ENCODE results near the gene GAB1. TPM values are rescaled to one million over a fixed set of nuclear protein-coding genes. Genes with fewer than 3 reads are reported as not detected.

GAB1 gene
- total RNA-seq, 1 donor = 20.6 TPM

DNA sequence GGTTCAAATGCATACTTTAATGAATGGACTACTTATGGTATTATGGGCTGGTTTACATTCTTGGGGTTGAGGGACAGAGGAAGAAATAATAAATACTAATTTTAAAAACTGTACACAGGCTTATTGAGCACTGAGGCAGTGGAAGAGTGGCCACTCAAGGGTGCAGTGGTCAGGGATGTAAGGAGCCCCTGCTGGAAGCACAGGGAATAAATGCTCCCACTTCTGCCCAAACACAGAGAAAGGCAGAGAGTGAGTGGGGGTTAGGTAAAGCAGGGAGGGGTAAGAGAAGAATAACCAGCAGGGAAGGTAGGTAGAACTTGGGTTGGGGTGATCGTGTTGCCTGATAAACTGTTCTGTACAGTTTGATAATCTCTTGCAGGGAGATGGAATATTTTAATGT, 60.0 kb downstream of the GAB1 start:
- Histone ChIP-seq H3K36me3 (ENCODE audit: insufficient read depth, low read length) (no peaks in the 10 kb centered on the region), H3K4me3 (ENCODE audit: insufficient read depth, low read length) (no peak overlapping the region), H2AFZ (ENCODE audit: low read length) (no peak overlapping the region), H4K20me1 (ENCODE audit: insufficient read depth, low read length) (peaks cover 2% of the 10 kb centered on the region), H3K4me2 (ENCODE audit: insufficient read depth, low read length) (peak overlapping the region; percentile 12), H3K27ac (ENCODE audit: low read depth, low read length) (peak overlapping the region; percentile 9), H3K79me2 (ENCODE audit: insufficient read depth, low read length) (peaks cover 8% of the 10 kb centered on the region), H3K4me1 (ENCODE audit: insufficient read depth, low read length) (peaks cover 26% of the 10 kb centered on the region), H3K27me3 (ENCODE audit: insufficient read depth, low read length) (no peaks in the 10 kb centered on the region), H3K9me3 (ENCODE audit: low read depth, low read length) (no peaks in the 10 kb centered on the region)
- TF ChIP-seq, protein P1, sequence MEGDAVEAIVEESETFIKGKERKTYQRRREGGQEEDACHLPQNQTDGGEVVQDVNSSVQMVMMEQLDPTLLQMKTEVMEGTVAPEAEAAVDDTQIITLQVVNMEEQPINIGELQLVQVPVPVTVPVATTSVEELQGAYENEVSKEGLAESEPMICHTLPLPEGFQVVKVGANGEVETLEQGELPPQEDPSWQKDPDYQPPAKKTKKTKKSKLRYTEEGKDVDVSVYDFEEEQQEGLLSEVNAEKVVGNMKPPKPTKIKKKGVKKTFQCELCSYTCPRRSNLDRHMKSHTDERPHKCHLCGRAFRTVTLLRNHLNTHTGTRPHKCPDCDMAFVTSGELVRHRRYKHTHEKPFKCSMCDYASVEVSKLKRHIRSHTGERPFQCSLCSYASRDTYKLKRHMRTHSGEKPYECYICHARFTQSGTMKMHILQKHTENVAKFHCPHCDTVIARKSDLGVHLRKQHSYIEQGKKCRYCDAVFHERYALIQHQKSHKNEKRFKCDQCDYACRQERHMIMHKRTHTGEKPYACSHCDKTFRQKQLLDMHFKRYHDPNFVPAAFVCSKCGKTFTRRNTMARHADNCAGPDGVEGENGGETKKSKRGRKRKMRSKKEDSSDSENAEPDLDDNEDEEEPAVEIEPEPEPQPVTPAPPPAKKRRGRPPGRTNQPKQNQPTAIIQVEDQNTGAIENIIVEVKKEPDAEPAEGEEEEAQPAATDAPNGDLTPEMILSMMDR (IDR thresholded peaks at IDR 0.05; ENCODE audit: extremely low read depth, low read depth, low read length) = peak; percentile 20
- DNase-seq (ENCODE audit: insufficient read length, low spot score, missing footprints) = no peak

DNA sequence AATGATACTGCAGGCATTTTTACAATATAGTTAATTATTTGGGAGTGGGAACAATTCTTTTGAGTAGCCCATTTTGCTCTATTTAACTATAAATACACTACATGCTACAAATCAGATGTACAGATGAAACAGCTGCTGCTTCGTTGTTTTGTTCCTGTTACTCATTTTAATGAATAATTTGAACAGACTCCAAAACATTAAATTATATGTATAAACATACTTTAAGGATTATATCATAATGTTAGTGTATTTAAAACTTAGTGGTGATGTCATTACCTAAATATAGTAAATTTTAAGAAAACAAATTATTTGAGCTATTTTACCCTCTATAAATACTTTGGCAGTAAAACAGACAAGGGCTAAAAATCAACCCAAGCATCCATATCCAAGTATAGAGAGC, 60.7 kb downstream of the GAB1 start:
- DNase-seq (ENCODE audit: insufficient read length, low spot score, missing footprints) = peak; percentile 43
- peaks cover 8% of the 10 kb centered on the region for H3K79me2 ChIP-seq (ENCODE audit: insufficient read depth, low read length)
- H2AFZ ChIP-seq (ENCODE audit: low read length) = no peak overlapping the region
- peaks cover 22% of the 10 kb centered on the region for H3K4me1 ChIP-seq (ENCODE audit: insufficient read depth, low read length)
- no peaks in the 10 kb centered on the region for H3K36me3 ChIP-seq (ENCODE audit: insufficient read depth, low read length)
- no peaks in the 10 kb centered on the region for H3K27me3 ChIP-seq (ENCODE audit: insufficient read depth, low read length)
- H3K27ac ChIP-seq (ENCODE audit: low read depth, low read length) = peak overlapping the region; percentile 29
- TF ChIP-seq, protein P1 (IDR thresholded peaks at IDR 0.05; ENCODE audit: extremely low read depth, low read depth, low read length) = no peak
- peaks cover 2% of the 10 kb centered on the region for H4K20me1 ChIP-seq (ENCODE audit: insufficient read depth, low read length)
- H3K4me3 ChIP-seq (ENCODE audit: insufficient read depth, low read length) = no peak overlapping the region
- peak overlapping the region; percentile 12 for H3K4me2 ChIP-seq (ENCODE audit: insufficient read depth, low read length)
- no peaks in the 10 kb centered on the region for H3K9me3 ChIP-seq (ENCODE audit: low read depth, low read length)

DNA sequence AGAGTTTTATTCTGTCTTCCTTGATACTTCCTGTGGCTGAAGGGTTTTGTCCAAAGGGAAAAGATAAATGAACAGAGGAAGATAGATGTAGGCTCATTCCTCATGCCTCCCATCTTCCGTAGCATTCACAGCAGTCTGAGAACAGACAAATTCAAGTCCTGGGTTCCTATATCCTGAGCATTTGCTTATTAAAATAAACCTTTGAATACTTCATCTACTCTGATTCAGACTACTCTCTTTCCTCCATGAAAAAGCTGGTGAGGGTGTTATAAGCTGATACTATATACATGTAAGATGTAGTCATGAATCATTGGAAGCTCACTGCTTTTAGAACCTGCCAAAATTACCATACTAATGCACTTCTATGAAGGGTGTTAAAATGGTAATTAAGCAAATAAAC, 61.2 kb downstream of the GAB1 start:
- Histone ChIP-seq H3K4me1 (ENCODE audit: insufficient read depth, low read length) (peaks cover 20% of the 10 kb centered on the region), H3K27ac (ENCODE audit: low read depth, low read length) (peak overlapping the region; percentile 29), H3K4me2 (ENCODE audit: insufficient read depth, low read length) (peak overlapping the region; percentile 12), H3K27me3 (ENCODE audit: insufficient read depth, low read length) (no peaks in the 10 kb centered on the region), H3K36me3 (ENCODE audit: insufficient read depth, low read length) (no peaks in the 10 kb centered on the region), H3K4me3 (ENCODE audit: insufficient read depth, low read length) (no peak overlapping the region), H3K9me3 (ENCODE audit: low read depth, low read length) (no peaks in the 10 kb centered on the region), H3K79me2 (ENCODE audit: insufficient read depth, low read length) (peaks cover 6% of the 10 kb centered on the region), H4K20me1 (ENCODE audit: insufficient read depth, low read length) (peaks cover 2% of the 10 kb centered on the region), H2AFZ (ENCODE audit: low read length) (no peak overlapping the region)
- TF ChIP-seq, protein P1 (IDR thresholded peaks at IDR 0.05; ENCODE audit: extremely low read depth, low read depth, low read length) = no peak
- peak; percentile 36 for DNase-seq (ENCODE audit: insufficient read length, low spot score, missing footprints)

DNA sequence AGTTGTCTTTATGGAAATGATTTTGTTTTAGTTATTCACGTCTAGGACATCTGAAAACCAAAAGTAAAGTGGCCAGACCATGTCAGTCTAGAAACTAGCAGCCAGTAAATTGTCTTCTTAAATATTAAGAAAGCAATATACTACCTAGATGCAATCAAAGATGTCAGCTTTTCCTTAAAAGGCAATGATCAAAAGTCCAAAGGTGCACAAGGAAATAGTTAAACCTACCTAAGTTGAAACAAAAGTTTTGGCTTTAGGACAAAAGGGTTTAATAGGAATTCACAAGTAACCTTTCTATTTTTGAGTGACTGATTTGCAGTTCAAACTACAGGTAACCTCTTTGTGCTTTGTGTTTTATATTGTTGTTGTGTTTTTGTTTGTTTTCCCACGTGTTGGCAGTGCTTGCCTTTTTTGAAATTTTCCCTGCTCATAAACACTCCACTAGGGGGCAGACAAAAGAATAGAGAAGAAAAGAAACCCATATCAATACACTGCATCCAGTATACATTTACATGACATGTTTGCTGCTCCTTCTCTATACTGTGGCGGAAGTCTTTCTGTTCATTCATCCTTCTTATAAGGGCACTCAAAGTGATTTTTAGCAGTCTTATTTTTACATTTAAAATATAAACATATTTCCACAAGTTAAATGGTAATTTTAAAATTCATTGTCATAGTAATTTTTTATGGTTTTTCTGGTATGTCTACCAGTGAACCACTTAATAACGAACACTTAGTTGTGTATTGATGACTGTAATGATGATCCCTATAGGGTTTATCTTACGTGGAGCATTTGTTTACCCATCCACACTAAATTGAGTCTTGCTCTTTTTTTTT, 62.7 kb downstream of the GAB1 start:
- no peak overlapping the region for H3K4me2 ChIP-seq (ENCODE audit: insufficient read depth, low read length)
- no peak overlapping the region for H3K4me3 ChIP-seq (ENCODE audit: insufficient read depth, low read length)
- no peak for DNase-seq (ENCODE audit: insufficient read length, low spot score, missing footprints)
- no peak overlapping the region for H2AFZ ChIP-seq (ENCODE audit: low read length)
- no peaks in the 10 kb centered on the region for H3K27me3 ChIP-seq (ENCODE audit: insufficient read depth, low read length)
- peaks cover 6% of the 10 kb centered on the region for H3K79me2 ChIP-seq (ENCODE audit: insufficient read depth, low read length)
- peaks cover 20% of the 10 kb centered on the region for H3K4me1 ChIP-seq (ENCODE audit: insufficient read depth, low read length)
- no peaks in the 10 kb centered on the region for H3K36me3 ChIP-seq (ENCODE audit: insufficient read depth, low read length)
- no peaks in the 10 kb centered on the region for H3K9me3 ChIP-seq (ENCODE audit: low read depth, low read length)
- peaks cover 2% of the 10 kb centered on the region for H4K20me1 ChIP-seq (ENCODE audit: insufficient read depth, low read length)
- H3K27ac ChIP-seq (ENCODE audit: low read depth, low read length) = no peak overlapping the region
- TF ChIP-seq, protein P1 (IDR thresholded peaks at IDR 0.05; ENCODE audit: extremely low read depth, low read depth, low read length) = peak; percentile 76
